Fibroblast of the aortic adventitia (primary cell): ENCODE results near the gene RAP1GAP. TPM values are rescaled to one million over a fixed set of nuclear protein-coding genes. Genes with fewer than 3 reads are reported as not detected.

Experiments
- DNase-seq: peaks from one replicate; pipeline ENCODE4 v3.0.0-alpha.2; 2010; ENCODE audit warnings: low read depth
- H3K4me3 ChIP-seq: 2 replicates; pipeline ENCODE4 v1.5.1; 2011; ENCODE audit warnings: low read depth, mild to moderate bottlenecking, control low read depth, low read length, moderate library complexity
- total RNA-seq: library from RNA; depleted of rRNA; stranded (reverse); fragments of >200 nt; gene quantifications from 2 replicates; pipeline ENCODE4 v1.2.3, GENCODE V29; 2012; ENCODE audit warnings: low replicate concordance
- TF ChIP-seq, protein P1 (sequence below): IDR thresholded peaks from 2 replicates; pipeline ENCODE4 v1.5.1; 2011; ENCODE audit warnings: mild to moderate bottlenecking, low read length, control low read depth, inconsistent platforms; ENCODE audit not compliant: insufficient read depth

Gene RAP1GAP
- total RNA-seq, 1 donor: 0.09 TPM

DNA sequence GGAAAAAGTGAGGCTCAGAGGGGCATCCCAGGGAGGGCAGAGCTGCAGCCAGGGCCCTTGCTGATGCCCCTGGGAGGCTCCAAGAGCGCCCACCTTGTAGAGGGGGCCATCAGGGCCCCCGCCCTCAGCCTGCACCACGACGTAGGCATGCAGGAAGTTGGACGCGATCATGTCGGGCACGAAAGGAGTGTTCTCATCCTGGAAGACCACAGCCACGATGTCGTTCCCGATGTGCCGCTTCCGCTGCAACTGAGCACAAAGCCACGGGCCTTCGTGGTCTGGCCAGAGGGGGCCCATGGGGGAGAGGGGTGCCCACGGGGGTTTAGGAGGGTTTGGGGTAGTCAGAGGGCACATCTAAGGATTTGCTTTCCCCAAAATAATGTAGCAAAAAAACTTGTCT is 59.1 kb downstream of the RAP1GAP start:
- TF ChIP-seq, protein P1, sequence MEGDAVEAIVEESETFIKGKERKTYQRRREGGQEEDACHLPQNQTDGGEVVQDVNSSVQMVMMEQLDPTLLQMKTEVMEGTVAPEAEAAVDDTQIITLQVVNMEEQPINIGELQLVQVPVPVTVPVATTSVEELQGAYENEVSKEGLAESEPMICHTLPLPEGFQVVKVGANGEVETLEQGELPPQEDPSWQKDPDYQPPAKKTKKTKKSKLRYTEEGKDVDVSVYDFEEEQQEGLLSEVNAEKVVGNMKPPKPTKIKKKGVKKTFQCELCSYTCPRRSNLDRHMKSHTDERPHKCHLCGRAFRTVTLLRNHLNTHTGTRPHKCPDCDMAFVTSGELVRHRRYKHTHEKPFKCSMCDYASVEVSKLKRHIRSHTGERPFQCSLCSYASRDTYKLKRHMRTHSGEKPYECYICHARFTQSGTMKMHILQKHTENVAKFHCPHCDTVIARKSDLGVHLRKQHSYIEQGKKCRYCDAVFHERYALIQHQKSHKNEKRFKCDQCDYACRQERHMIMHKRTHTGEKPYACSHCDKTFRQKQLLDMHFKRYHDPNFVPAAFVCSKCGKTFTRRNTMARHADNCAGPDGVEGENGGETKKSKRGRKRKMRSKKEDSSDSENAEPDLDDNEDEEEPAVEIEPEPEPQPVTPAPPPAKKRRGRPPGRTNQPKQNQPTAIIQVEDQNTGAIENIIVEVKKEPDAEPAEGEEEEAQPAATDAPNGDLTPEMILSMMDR: no peak
- no peak overlapping the region for H3K4me3 ChIP-seq
- DNase-seq: no peak

DNA sequence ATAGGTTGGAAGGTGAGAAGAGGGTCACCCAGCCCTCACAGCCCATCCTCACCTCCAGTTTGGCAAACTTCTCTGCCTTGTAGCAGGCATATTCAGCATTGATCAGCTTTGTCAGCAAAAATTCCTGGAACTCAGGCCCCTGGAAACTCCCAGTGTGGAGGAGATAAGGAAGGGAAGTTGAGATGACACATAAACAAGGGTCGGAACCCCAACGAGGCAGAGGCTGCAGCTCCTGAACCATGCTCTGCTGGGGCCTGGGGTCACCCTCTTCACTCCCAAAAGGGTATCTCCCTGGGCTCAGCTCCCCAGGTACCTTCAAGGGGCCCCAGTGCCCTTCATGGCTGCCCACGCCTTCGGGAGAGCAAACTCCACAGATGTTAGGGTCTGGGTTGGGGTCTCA is 60.4 kb downstream of the RAP1GAP start:
- no peak overlapping the region for H3K4me3 ChIP-seq
- no peak for DNase-seq
- TF ChIP-seq, protein P1: no peak

DNA sequence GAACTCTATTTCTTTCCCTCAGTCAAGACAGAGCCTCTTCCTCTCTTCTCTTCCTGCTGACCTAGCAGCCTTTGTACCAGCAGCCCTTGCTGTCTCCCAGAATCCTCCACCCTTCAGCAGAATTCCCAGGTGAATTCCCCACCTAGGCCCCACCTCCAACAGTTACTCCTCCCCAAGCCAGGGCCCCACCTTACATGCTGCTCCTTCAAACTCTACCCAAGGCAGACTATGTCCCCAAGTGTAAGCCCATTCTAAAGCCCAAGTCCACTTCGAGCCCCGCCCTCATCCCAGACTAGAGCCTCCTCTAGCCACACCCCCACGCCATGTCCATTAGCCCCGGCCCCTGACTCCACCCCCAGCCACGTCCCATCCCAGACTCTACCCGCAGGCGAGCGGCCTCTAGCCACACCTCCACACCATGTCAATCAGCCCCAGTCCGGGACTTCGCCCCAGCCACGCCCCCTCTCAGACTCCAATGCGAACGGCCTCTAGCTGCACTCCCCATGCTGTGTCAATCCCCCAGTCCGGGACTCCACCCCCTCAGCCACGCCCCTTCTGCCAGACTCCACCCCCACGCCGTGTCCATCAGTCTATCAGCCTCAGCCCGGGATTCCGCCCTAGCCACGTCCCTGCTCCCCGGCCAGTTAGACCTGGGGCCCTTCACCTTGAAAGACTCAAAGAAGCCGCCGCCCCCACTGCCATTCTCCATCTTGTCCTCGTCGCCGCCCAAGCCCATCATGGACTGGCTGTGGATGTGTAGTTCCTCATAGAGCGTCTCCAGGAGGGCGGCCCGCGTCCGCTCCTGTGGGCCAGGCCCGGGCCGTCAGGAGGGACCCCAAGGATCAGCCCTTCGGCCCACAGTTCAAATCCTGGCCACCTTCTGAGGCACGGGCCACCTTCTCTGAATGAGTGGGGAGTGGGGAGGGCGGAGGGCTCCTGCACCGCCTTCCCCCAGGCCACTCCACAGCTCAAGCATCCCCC is 61.3 kb downstream of the RAP1GAP start:
- TF ChIP-seq, protein P1: no peak

DNA sequence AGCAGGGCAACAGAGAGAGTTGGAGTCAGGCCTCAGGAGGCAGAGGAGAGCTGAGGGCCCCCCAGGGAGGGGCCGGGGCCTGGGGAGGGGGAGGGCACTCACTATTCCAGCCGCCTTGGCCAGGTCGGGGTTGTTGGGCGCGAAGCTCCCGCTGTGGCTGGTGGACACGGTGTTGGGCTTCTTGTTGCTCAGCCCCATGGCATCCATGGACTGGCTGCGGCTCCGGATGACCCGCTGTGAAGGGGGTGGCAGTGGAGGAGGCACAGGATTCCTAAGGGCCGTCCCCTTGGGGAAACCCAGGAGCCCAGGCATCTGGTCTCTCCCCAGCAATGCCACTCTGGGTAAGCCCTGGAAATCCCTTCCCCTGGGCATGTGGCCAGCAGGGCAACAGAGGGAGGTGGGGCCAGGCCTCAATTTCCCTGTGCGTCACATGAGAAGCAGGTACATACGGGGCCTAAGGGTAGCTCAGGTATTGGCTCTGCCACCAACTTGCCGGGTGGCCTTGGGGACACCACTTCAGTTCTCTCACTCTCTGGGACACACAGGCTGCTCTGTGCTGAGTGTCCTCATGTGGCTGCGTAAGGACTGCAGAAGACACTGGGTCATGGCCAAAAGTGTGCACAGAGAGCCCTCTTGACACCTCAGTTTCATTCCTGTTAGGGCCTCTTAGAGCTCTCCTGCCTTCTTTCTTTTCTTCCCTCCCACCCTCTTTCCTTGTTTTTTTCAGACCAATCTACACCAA is 63.0 kb downstream of the RAP1GAP start:
- no peak overlapping the region for H3K4me3 ChIP-seq
- DNase-seq: no peak
- TF ChIP-seq, protein P1: no peak

More for the DNA sequence above, 61.3 kb downstream of the RAP1GAP start:
- H3K4me3 ChIP-seq: no peak overlapping the region
- peak; percentile 55 for DNase-seq

DNA sequence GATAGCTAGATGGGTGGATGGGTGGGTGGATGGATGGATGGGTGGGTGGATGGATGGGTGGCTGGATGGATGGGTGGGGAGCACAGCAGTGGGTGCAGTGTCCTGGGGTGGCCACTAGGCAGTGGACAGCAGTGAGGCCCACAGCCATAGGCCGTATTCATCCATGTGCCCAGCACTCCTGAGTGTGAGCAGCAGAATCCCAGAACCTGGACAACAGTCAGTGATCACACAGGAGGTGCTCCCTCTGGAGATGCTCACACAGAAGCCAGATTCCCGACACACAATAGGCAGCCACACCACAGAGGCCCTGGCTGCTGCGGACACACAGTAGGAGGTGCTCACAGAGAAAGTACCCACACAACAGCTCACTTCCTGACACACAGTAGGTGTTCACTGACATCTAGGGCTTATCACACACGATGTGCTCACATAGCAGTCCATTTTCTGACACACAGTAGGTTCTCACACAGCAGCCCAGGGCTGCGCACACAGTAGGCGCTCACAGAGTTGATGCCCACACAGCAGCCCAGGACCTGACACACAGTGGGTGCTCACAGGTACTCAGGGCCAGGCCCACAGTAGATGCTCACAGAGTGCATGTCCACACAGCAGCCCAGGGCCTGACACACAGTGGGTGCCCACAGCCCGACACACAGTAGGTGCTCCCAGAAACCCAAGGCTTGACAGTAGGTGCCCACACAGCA is 64.0 kb downstream of the RAP1GAP start:
- TF ChIP-seq, protein P1: no peak
- no peak overlapping the region for H3K4me3 ChIP-seq
- DNase-seq: no peak

DNA sequence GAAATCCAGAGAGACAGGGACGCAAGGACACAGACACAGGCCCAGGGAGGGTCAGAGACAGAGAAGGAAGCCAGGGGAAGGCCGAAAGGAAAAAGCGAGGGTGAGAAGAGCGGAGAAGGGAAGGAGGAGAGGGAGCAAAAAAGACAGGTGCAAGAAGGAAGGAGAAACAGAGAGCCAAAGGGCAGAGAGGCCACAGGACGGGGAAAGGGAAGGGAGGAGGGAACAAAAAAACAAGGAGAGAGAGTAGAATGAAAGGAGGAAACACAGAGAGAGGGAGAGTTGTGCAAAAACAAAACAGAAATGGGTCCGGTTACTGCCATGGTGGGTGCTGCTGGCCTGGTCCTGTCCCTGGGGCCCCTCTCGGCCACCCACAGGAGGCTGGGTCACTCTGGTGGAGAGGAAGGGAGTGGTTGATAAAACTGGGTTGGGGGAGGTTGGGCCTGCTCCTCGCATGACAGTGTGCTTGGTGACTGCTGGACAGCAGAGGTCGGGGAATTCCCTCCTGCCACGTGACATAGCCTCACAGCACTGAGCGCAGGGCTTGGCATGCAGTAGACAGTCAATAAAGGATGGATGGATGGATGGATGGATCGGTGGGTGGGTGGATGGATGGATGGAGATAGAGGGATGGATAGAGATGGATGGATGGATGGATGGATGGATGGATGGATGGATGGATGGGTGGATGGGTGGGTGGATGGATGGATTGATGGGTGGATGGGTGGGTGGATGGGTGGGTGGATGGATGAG is 64.8 kb downstream of the RAP1GAP start:
- TF ChIP-seq, protein P1: no peak
- H3K4me3 ChIP-seq: no peak overlapping the region
- no peak for DNase-seq
